Astrocyte (in vitro differentiated cells and primary cell): ENCODE measurements around the gene TMPRSS7. TPM values are rescaled to one million over a fixed set of nuclear protein-coding genes. Genes with fewer than 3 reads are reported as not detected.
A peak's percentile ranks its signal among the peaks of the same experiment; 100 is the strongest.

Experiments used
- DNase-seq: peaks from one replicate; pipeline ENCODE4 v3.0.0-alpha.2; 2010; ENCODE audit warnings: low read depth
- FAIRE-seq: peaks from 2 replicates; lab custom pipeline; 2011; peaks lifted over from hg19 to GRCh38; lab: Jason Lieb, UNC
- H2AFZ ChIP-seq: 2 replicates; pipeline ENCODE4 v1.6.0; 2012; ENCODE audit warnings: low read depth, low read length, inconsistent platforms
- H3K27ac ChIP-seq: 2 replicates; pipeline ENCODE4 v1.5.1; 2011; ENCODE audit warnings: low read depth, low read length, inconsistent platforms
- H3K27me3 ChIP-seq: 2 replicates; pipeline ENCODE4 v1.6.0; 2011; ENCODE audit warnings: low read length, inconsistent platforms; ENCODE audit not compliant: insufficient read depth
- H3K36me3 ChIP-seq: 2 replicates; pipeline ENCODE4 v1.5.1; 2011; ENCODE audit warnings: low read length, inconsistent platforms; ENCODE audit not compliant: insufficient read depth
- H3K4me1 ChIP-seq: 2 replicates; pipeline ENCODE4 v1.5.1; 2011; ENCODE audit warnings: low read length, inconsistent platforms; ENCODE audit not compliant: insufficient read depth
- H3K4me2 ChIP-seq: 2 replicates; pipeline ENCODE4 v1.6.0; 2012; ENCODE audit warnings: low read length, inconsistent platforms
- H3K4me3 ChIP-seq: 2 replicates; pipeline ENCODE4 v1.5.1; 2011; ENCODE audit warnings: low read depth, mild to moderate bottlenecking, low read length, inconsistent platforms; ENCODE audit not compliant: insufficient read depth
- H3K79me2 ChIP-seq: 2 replicates; pipeline ENCODE4 v1.6.0; 2012; ENCODE audit warnings: mild to moderate bottlenecking, low read length, inconsistent platforms; ENCODE audit not compliant: insufficient read depth
- H3K9ac ChIP-seq: 2 replicates; pipeline ENCODE4 v1.6.0; 2012; ENCODE audit warnings: mild to moderate bottlenecking, low read length, inconsistent platforms
- H3K9me3 ChIP-seq: 2 replicates; pipeline ENCODE4 v1.5.1; 2012; ENCODE audit warnings: low read depth, mild to moderate bottlenecking, low read length, inconsistent platforms; ENCODE audit not compliant: insufficient read depth
- H4K20me1 ChIP-seq: 2 replicates; pipeline ENCODE4 v1.6.0; 2012; ENCODE audit warnings: low read length, inconsistent platforms; ENCODE audit not compliant: insufficient read depth
- H3K27ac Mint-ChIP-seq: one replicate; pipeline ENCODE4 v1.8.0; 2021; ENCODE audit warnings: mild to moderate bottlenecking, mixed read lengths; ENCODE audit not compliant: unreplicated experiment
- H3K27me3 Mint-ChIP-seq: one replicate; pipeline ENCODE4 v1.8.0; 2021; ENCODE audit warnings: low read depth, mixed read lengths; ENCODE audit not compliant: unreplicated experiment
- H3K36me3 Mint-ChIP-seq: one replicate; pipeline ENCODE4 v1.8.0; 2021; ENCODE audit warnings: low read depth, mixed read lengths; ENCODE audit not compliant: unreplicated experiment
- H3K4me1 Mint-ChIP-seq: one replicate; pipeline ENCODE4 v1.8.0; 2021; ENCODE audit warnings: low read depth, mixed read lengths; ENCODE audit not compliant: unreplicated experiment
- H3K4me3 Mint-ChIP-seq: one replicate; pipeline ENCODE4 v1.8.0; 2021; ENCODE audit warnings: mild to moderate bottlenecking, moderate library complexity, mixed read lengths; ENCODE audit not compliant: unreplicated experiment
- H3K9me3 Mint-ChIP-seq: one replicate; pipeline ENCODE4 v1.8.0; 2021; ENCODE audit warnings: mild to moderate bottlenecking, mixed read lengths; ENCODE audit not compliant: unreplicated experiment
- CTCF ChIP-seq: IDR thresholded peaks from 2 replicates; pipeline ENCODE4 v1.5.1; 2011; ENCODE audit warnings: low read depth, mild to moderate bottlenecking, inconsistent platforms, low read length, moderate library complexity; ENCODE audit not compliant: insufficient read depth
- EZH2 ChIP-seq: IDR thresholded peaks from 2 replicates; pipeline ENCODE4 v1.6.1; 2012; ENCODE audit warnings: mild to moderate bottlenecking, low read length, inconsistent platforms; ENCODE audit not compliant: insufficient read depth
- total RNA-seq: library from RNA; stranded (reverse); gene quantifications from 2 replicates; pipeline ENCODE4 v1.2.1, GENCODE V29; 2021

Gene TMPRSS7
- total RNA-seq, 1 donor from 2014 or later: not detected

- Histone ChIP-seq H3K4me2 (peak within 1 kb of the TSS; percentile 85), H3K9me3 (no peaks in the 10 kb centered on the region), H3K9ac (peak within 1 kb of the TSS; percentile 94), H3K79me2 (peaks cover 41% of the 10 kb centered on the region), H4K20me1 (peaks cover 21% of the 10 kb centered on the region), H3K4me1 (peaks cover 14% of the 10 kb centered on the region), H3K36me3 (no peaks in the 10 kb centered on the region), H3K27me3 (no peaks in the 10 kb centered on the region), H3K27ac (peak within 1 kb of the TSS; percentile 89), H3K4me3 (peak within 1 kb of the TSS; percentile 75), H2AFZ (peak within 1 kb of the TSS; percentile 91)
- Mint-ChIP-seq H3K9me3 (no peaks in the 10 kb centered on the region), H3K27ac (peak within 1 kb of the TSS; percentile 94), H3K4me1 (peaks cover 27% of the 10 kb centered on the region), H3K36me3 (peaks cover 10% of the 10 kb centered on the region), H3K27me3 (no peaks in the 10 kb centered on the region), H3K4me3 (peak within 1 kb of the TSS; percentile 99)
- TF ChIP-seq EZH2 (no peak), CTCF (no peak)
- DNase-seq: peak; percentile 70
- FAIRE-seq: no peak
Observed at GRCh38 chr3:112086076-112086854, 51.7 kb downstream of the TMPRSS7 start, which contains the start of gene C3orf52. C3orf52 (plus strand) TSS chr3:112086389; CDS start chr3:112086408, 19 bp downstream.

- FAIRE-seq: peak; percentile 92
- H3K4me3 Mint-ChIP-seq: peak overlapping the region; percentile 99
Observed at GRCh38 chr3:112086875-112087524, 52.5 kb downstream of the TMPRSS7 start.

More at GRCh38 chr3:112086875-112087524, 52.5 kb downstream of the TMPRSS7 start:
- TF ChIP-seq EZH2: no peak
- no peak for TF ChIP-seq CTCF
- H3K27ac Mint-ChIP-seq: peak overlapping the region; percentile 94
- H3K4me1 Mint-ChIP-seq: peaks cover 27% of the 10 kb centered on the region
- Histone ChIP-seq H3K4me3 (peak overlapping the region; percentile 75), H3K27ac (peak overlapping the region; percentile 89), H3K36me3 (no peaks in the 10 kb centered on the region), H3K4me2 (peak overlapping the region; percentile 85), H3K27me3 (no peaks in the 10 kb centered on the region), H3K9me3 (no peaks in the 10 kb centered on the region), H4K20me1 (peaks cover 23% of the 10 kb centered on the region), H3K9ac (peak overlapping the region; percentile 94), H3K4me1 (peaks cover 16% of the 10 kb centered on the region), H3K79me2 (peaks cover 47% of the 10 kb centered on the region), H2AFZ (peak overlapping the region; percentile 91)
- peak; percentile 57 for DNase-seq
- H3K27me3 Mint-ChIP-seq: no peaks in the 10 kb centered on the region
- H3K36me3 Mint-ChIP-seq: peaks cover 10% of the 10 kb centered on the region
- no peaks in the 10 kb centered on the region for H3K9me3 Mint-ChIP-seq
